ENCODE data around the gene MLYCD.

Gene MLYCD

GRCh38 chr16:83952587-83952939 is 53.6 kb downstream of the MLYCD start:
- Histone ChIP-seq H4K20me1 (ENCODE audit: insufficient read depth, low read length) (no peaks in the 10 kb centered on the region), H3K9ac (ENCODE audit: low read length) (no peak overlapping the region), H3K9me3 (ENCODE audit: low read length) (no peaks in the 10 kb centered on the region), H3K79me2 (ENCODE audit: insufficient read depth, low read length) (no peaks in the 10 kb centered on the region), H3K4me2 (ENCODE audit: low read length) (peak overlapping the region; percentile 44; the same call in 1 of the 2 replicates), H3F3A (ENCODE audit: insufficient read depth, low read length) (no peaks in the 10 kb centered on the region), H3K4me3 (ENCODE audit: low read depth, low read length, poor library complexity, severe bottlenecking) (no peak overlapping the region), H3K27ac (ENCODE audit: low read depth, low read length, poor library complexity, severe bottlenecking) (no peak overlapping the region), H3K4me1 (ENCODE audit: insufficient read depth, low read length, severe bottlenecking) (peaks cover 3% of the 10 kb centered on the region), H3K36me3 (ENCODE audit: insufficient read depth, low read length) (no peaks in the 10 kb centered on the region), H3K9me2 (ENCODE audit: low read depth, low read length) (no peaks in the 10 kb centered on the region), H3K27me3 (ENCODE audit: insufficient read depth, low read length) (no peaks in the 10 kb centered on the region), H2AFZ (ENCODE audit: low read length) (no peak overlapping the region)
- TF ChIP-seq EZH2 (IDR thresholded peaks at IDR 0.05; ENCODE audit: borderline replicate concordance, low read length) (no peak), CTCF (IDR thresholded peaks at IDR 0.05; ENCODE audit: low read length) (no peak)

- H3K79me2 ChIP-seq (ENCODE audit: insufficient read depth, low read length): no peaks in the 10 kb centered on the region
- no peaks in the 10 kb centered on the region for H3K9me3 ChIP-seq (ENCODE audit: low read length)
- H3K36me3 ChIP-seq (ENCODE audit: insufficient read depth, low read length): no peaks in the 10 kb centered on the region
- H3K4me2 ChIP-seq (ENCODE audit: low read length): peak within 1 kb of the TSS; percentile 44; the same call in 1 of the 2 replicates
- H3K9me2 ChIP-seq (ENCODE audit: low read depth, low read length): no peaks in the 10 kb centered on the region
- H3K4me1 ChIP-seq (ENCODE audit: insufficient read depth, low read length, severe bottlenecking): peaks cover 3% of the 10 kb centered on the region
- TF ChIP-seq EZH2 (IDR thresholded peaks at IDR 0.05; ENCODE audit: borderline replicate concordance, low read length) (no peak), CTCF (IDR thresholded peaks at IDR 0.05; ENCODE audit: low read length) (no peak)
- no peaks in the 10 kb centered on the region for H4K20me1 ChIP-seq (ENCODE audit: insufficient read depth, low read length)
- H2AFZ ChIP-seq (ENCODE audit: low read length): no peak within 1 kb of the TSS
- peak within 1 kb of the TSS; percentile 28 for H3K4me3 ChIP-seq (ENCODE audit: low read depth, low read length, poor library complexity, severe bottlenecking)
- no peak within 1 kb of the TSS for H3K9ac ChIP-seq (ENCODE audit: low read length)
- H3K27ac ChIP-seq (ENCODE audit: low read depth, low read length, poor library complexity, severe bottlenecking): no peak within 1 kb of the TSS
- H3F3A ChIP-seq (ENCODE audit: insufficient read depth, low read length): no peaks in the 10 kb centered on the region
- no peaks in the 10 kb centered on the region for H3K27me3 ChIP-seq (ENCODE audit: insufficient read depth, low read length)
Observed at GRCh38 chr16:83952940-83953795, 54.3 kb downstream of the MLYCD start, which contains the start of gene OSGIN1. TSS of gene OSGIN1 (plus strand) at chr16:83953240. CDS start at chr16:83957672, 4,432 bp downstream.

DNA sequence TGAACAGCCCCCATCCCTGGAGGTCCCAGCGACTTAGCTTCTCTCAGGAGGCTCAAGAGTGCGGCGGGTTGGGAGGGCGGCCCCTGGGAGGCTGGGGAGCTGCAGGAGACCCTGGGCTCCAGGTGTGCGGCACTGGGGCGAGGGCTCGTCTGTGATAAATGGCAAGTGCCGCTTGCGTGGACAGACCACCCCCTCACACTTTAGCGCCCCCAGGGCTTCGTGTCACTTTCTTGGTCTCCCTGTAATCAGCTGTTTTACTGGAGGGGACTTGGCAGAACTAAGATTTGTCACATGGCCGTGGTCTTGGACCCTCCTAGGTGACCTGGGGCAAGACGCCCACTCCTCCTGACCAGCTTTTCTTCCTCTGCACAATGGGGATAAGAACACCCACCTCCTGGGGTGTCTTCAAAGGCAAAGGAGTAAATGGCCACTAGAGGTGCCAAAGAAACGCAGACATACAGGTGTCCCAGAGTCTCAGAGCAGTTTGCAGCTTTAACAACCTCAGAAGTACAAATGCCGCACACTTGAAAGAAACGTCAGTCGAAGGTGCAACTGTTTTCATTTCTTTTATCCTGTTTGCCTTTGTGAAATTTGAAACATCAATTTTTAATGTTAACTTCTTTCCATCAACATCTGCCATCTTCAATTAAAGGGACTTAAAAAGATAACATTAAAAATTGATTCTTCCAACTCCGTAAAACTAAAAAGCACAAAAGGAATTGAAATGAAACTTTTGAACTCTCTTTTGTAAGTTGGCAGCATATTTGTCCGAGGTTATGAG is 55.1 kb downstream of the MLYCD start:
- TF ChIP-seq CTCF (IDR thresholded peaks at IDR 0.05; ENCODE audit: low read length): peak; percentile 56; the same call in 1 of the 2 replicates
- no peak for TF ChIP-seq EZH2 (IDR thresholded peaks at IDR 0.05; ENCODE audit: borderline replicate concordance, low read length)
- no peak overlapping the region for H3K4me3 ChIP-seq (ENCODE audit: low read depth, low read length, poor library complexity, severe bottlenecking)
- H2AFZ ChIP-seq (ENCODE audit: low read length): no peak overlapping the region
- no peak overlapping the region for H3K9ac ChIP-seq (ENCODE audit: low read length)
- H4K20me1 ChIP-seq (ENCODE audit: insufficient read depth, low read length): no peaks in the 10 kb centered on the region
- no peaks in the 10 kb centered on the region for H3K36me3 ChIP-seq (ENCODE audit: insufficient read depth, low read length)
- H3K27me3 ChIP-seq (ENCODE audit: insufficient read depth, low read length): no peaks in the 10 kb centered on the region
- no peak overlapping the region for H3K4me2 ChIP-seq (ENCODE audit: low read length)
- H3K9me2 ChIP-seq (ENCODE audit: low read depth, low read length): no peaks in the 10 kb centered on the region
- no peaks in the 10 kb centered on the region for H3K79me2 ChIP-seq (ENCODE audit: insufficient read depth, low read length)
- no peaks in the 10 kb centered on the region for H3F3A ChIP-seq (ENCODE audit: insufficient read depth, low read length)
- no peak overlapping the region for H3K27ac ChIP-seq (ENCODE audit: low read depth, low read length, poor library complexity, severe bottlenecking)
- H3K9me3 ChIP-seq (ENCODE audit: low read length): no peaks in the 10 kb centered on the region
- H3K4me1 ChIP-seq (ENCODE audit: insufficient read depth, low read length, severe bottlenecking): peaks cover 3% of the 10 kb centered on the region
